ENCODE measurements around the gene MED27. TPM values are rescaled to one million over a fixed set of nuclear protein-coding genes. Genes with fewer than 3 reads are reported as not detected.
"Not testable (repeated sequence)": the region's sequence is repeated elsewhere in the genome, so short reads cannot be mapped to it uniquely, and the experiment has no call there.

MED27 gene
- total RNA-seq, 2 experiments from 2014 or later: 31.3 to 32.9 TPM

DNA sequence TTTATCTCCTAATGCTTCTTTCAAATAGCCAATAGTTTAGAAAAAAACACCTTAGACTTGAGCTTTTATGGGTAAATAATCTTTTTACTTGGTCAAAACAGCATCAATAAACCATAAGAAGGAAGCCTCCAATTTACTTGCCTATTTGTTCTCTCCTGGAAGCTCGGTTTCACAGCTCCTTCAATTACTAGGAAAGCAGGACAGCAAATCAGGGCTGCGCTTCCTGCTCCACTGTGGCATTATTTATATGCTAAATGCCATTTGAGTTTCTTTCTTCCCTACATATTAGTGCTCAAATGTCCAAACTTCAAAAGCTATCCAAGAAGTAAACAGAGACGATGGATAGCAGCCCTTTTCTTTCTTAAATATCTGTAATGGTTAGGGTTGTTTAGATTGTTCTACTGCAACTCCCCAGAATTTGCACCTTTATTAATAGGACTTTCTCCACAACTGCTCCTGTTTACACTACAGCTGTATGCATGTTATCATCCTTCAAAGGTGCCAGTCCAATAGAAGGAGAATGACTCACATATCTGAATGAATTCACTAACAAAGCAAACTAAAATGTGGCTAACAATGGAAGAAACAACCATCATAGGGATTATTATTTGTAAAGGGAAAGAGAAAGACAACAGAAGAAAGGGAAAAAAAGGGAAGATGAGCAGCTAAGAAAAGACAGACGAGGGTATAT lies 58.7 kb downstream of the MED27 start:
- H3K27ac Mint-ChIP-seq: no peak overlapping the region
- H3K27me3 Mint-ChIP-seq: no peaks in the 10 kb centered on the region
- H3K4me3 Mint-ChIP-seq: no peak overlapping the region
- no peak for DNase-seq
- no peaks in the 10 kb centered on the region for H3K9me3 Mint-ChIP-seq
- peaks cover 15% of the 10 kb centered on the region for H3K4me1 Mint-ChIP-seq
- peaks cover 3% of the 10 kb centered on the region for H3K36me3 Mint-ChIP-seq

GRCh38 chr9:132020272-132020671 lies 59.4 kb downstream of the MED27 start:
- no peak for DNase-seq
- no peaks in the 10 kb centered on the region for H3K27me3 Mint-ChIP-seq
- no peak overlapping the region for H3K4me3 Mint-ChIP-seq
- no peaks in the 10 kb centered on the region for H3K36me3 Mint-ChIP-seq
- H3K9me3 Mint-ChIP-seq: no peaks in the 10 kb centered on the region
- no peak overlapping the region for H3K27ac Mint-ChIP-seq
- peaks cover 9% of the 10 kb centered on the region for H3K4me1 Mint-ChIP-seq

DNA sequence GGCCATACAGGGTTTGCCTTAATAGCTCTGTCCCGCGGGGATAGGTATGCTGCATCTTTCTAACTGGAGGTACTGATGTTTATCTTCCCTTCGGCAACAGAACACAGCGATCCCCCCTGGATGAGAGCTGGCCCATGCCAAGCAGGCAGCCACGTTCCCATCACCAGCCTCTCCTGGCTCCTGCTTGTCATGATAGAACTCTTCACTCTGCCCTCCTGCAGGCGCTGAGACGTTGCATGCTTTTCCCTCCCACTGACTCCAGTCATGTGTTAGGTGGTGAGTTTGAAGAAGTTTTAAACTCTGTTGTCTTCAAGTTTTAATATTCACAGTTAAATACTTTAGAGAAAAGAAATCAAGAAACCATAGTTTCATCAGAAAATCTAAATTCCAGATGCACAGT lies 60.0 kb downstream of the MED27 start:
- H3K36me3 Mint-ChIP-seq: no peaks in the 10 kb centered on the region
- no peak overlapping the region for H3K4me3 Mint-ChIP-seq
- no peak for DNase-seq
- peaks cover 9% of the 10 kb centered on the region for H3K4me1 Mint-ChIP-seq
- H3K27me3 Mint-ChIP-seq: no peaks in the 10 kb centered on the region
- no peak overlapping the region for H3K27ac Mint-ChIP-seq
- H3K9me3 Mint-ChIP-seq: no peaks in the 10 kb centered on the region

- Mint-ChIP-seq H3K27me3 (no peaks in the 10 kb centered on the region), H3K4me1 (peaks cover 7% of the 10 kb centered on the region), H3K36me3 (no peaks in the 10 kb centered on the region), H3K27ac (no peak overlapping the region), H3K4me3 (no peak overlapping the region), H3K9me3 (no peaks in the 10 kb centered on the region)
- no peak for DNase-seq
These were observed 60.7 kb downstream of the MED27 start for GRCh38 chr9:132018957-132019405.

- peaks cover 7% of the 10 kb centered on the region for H3K4me1 Mint-ChIP-seq
- H3K27me3 Mint-ChIP-seq: no peaks in the 10 kb centered on the region
- no peak overlapping the region for H3K27ac Mint-ChIP-seq
- no peaks in the 10 kb centered on the region for H3K9me3 Mint-ChIP-seq
- H3K4me3 Mint-ChIP-seq: no peak overlapping the region
- H3K36me3 Mint-ChIP-seq: peaks cover 8% of the 10 kb centered on the region
- no peak for DNase-seq
These were observed 63.2 kb downstream of the MED27 start for GRCh38 chr9:132016456-132016855.

DNA sequence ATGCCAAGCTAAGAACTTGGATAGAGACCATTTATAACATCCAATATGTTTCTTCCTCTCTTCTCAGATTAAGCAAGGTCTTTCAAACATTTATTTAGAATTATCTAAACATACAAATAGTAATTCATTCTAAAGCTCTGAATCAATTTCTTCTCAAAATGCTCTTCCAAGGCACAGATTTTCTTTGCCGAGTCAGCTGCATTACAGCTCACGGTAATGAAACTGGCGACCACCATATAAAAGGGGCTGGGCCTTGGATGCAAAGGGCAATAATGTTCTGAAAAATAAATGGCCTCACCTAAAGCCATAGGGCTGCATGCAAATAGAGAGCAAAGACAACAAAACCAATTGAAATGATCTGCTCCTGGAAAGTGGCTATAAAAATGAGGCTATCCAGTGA lies 63.8 kb downstream of the MED27 start:
- H3K36me3 Mint-ChIP-seq: peaks cover 11% of the 10 kb centered on the region
- H3K27me3 Mint-ChIP-seq: no peaks in the 10 kb centered on the region
- DNase-seq: no peak
- peaks cover 2% of the 10 kb centered on the region for H3K4me1 Mint-ChIP-seq
- no peaks in the 10 kb centered on the region for H3K9me3 Mint-ChIP-seq
- H3K4me3 Mint-ChIP-seq: no peak overlapping the region
- H3K27ac Mint-ChIP-seq: no peak overlapping the region

GRCh38 chr9:132014218-132014805 lies 65.4 kb downstream of the MED27 start:
- no peak overlapping the region for H3K27ac Mint-ChIP-seq
- no peak for DNase-seq
- H3K9me3 Mint-ChIP-seq: no peaks in the 10 kb centered on the region
- H3K36me3 Mint-ChIP-seq: peaks cover 18% of the 10 kb centered on the region
- no peak overlapping the region for H3K4me3 Mint-ChIP-seq
- no peaks in the 10 kb centered on the region for H3K27me3 Mint-ChIP-seq
- no peaks in the 10 kb centered on the region for H3K4me1 Mint-ChIP-seq

- Mint-ChIP-seq H3K4me1 (peaks cover 3% of the 10 kb centered on the region), H3K27me3 (no peaks in the 10 kb centered on the region), H3K36me3 (peaks cover 18% of the 10 kb centered on the region), H3K9me3 (no peaks in the 10 kb centered on the region), H3K27ac (no peak overlapping the region), H3K4me3 (no peak overlapping the region)
- DNase-seq: no peak
These were observed 66.8 kb downstream of the MED27 start for GRCh38 chr9:132012704-132013357.

- DNase-seq: no peak
- Mint-ChIP-seq H3K27me3 (no peaks in the 10 kb centered on the region), H3K4me1 (peaks cover 11% of the 10 kb centered on the region), H3K4me3 (no peak overlapping the region), H3K36me3 (peaks cover 21% of the 10 kb centered on the region), H3K9me3 (no peaks in the 10 kb centered on the region), H3K27ac (no peak overlapping the region)
These were observed 67.8 kb downstream of the MED27 start for GRCh38 chr9:132011896-132012295.

GRCh38 chr9:132011309-132011708 lies 68.4 kb downstream of the MED27 start:
- H3K27ac Mint-ChIP-seq: no peak overlapping the region
- H3K9me3 Mint-ChIP-seq: no peaks in the 10 kb centered on the region
- no peaks in the 10 kb centered on the region for H3K27me3 Mint-ChIP-seq

DNA sequence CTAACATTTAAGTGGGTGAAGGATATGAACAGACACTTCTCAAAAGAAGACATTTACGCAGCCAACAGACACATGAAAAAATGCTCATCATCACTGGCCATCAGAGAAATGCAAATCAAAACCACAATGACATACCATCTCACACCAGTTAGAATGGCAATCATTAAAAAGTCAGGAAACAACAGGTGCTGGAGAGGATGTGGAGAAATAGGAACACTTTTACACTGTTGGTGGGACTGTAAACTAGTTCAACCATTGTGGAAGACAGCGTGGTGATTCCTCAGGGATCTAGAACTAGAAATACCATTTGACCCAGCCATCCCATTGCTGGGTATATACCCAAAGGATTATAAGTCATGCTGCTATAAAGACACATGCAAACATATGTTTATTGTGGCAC lies 69.5 kb downstream of the MED27 start:
- not testable (repeated sequence) for H3K4me3 Mint-ChIP-seq
- H3K4me1 Mint-ChIP-seq: peaks cover 23% of the 10 kb centered on the region

More at GRCh38 chr9:132011309-132011708, 68.4 kb downstream of the MED27 start:
- H3K4me1 Mint-ChIP-seq: peaks cover 16% of the 10 kb centered on the region
- DNase-seq: no peak
- peaks cover 27% of the 10 kb centered on the region for H3K36me3 Mint-ChIP-seq
- H3K4me3 Mint-ChIP-seq: no peak overlapping the region

GRCh38 chr9:132008855-132009812 lies 70.5 kb downstream of the MED27 start:
- no peak overlapping the region for H3K27ac Mint-ChIP-seq
- peaks cover 35% of the 10 kb centered on the region for H3K36me3 Mint-ChIP-seq
- H3K4me1 Mint-ChIP-seq: peaks cover 31% of the 10 kb centered on the region
- no peaks in the 10 kb centered on the region for H3K27me3 Mint-ChIP-seq
- H3K4me3 Mint-ChIP-seq: no peak overlapping the region
- no peaks in the 10 kb centered on the region for H3K9me3 Mint-ChIP-seq
- DNase-seq: no peak

More for the DNA sequence above, 69.5 kb downstream of the MED27 start:
- H3K27ac Mint-ChIP-seq, H3K27me3 Mint-ChIP-seq, DNase-seq, H3K9me3 Mint-ChIP-seq: not testable (repeated sequence)
- peaks cover 28% of the 10 kb centered on the region for H3K36me3 Mint-ChIP-seq

DNA sequence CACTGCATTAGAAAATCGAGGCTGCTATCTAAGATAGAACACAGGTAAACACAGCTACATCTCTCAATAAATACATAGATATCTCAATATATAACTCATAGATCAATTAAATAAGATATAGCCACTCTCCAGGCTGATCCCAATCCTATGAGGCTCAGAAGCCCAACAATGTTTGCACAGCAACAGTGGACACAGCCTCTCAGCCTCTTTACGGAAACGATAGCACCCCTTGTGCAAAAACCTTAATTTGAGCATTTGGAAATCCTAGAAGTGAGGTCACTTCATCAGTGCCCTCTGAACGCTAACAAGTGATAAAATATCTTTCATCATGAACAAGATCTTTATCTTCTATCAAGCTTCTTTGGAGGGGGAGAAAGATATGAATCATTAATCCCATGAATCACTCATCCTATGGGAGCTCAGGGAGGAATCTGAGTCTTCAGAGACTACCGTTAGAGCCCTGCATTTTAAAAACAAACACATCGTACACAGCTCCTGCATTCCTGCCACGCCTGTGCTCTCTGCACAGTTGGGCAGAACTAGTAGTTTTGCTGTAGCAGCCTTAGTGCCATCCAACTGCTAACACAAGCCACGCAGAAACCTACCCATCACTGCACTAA lies 71.4 kb downstream of the MED27 start:
- H3K4me1 Mint-ChIP-seq: peaks cover 38% of the 10 kb centered on the region

DNA sequence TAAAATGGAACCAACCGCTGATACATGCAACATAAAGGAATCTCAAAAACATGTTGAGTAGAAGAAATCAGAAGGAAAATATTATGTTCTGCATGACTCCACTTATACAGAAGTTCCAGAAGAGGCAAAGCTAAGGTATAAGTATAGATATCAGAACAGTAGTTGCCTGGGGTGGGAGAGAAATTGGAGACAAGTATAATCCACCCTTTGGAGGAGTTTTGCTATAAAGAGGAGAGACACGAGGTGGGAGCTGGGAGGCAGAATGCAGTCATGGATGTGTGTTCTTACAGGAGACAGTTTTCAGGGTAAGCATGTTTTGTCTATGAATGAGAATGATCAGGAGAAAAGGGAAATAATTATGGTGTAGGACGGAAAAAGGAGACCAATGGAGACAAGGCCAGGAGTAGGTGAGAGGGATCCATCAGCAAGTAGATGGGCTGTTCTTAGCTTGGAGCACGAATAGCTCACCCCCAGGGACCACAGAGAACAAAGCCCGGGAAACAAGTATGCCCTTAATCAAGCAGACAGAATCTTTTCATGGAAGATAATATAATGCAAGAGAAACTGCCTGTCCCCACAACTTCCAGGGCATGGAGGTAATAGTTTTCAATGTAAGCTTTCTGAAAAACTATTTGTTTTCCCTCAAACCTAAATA lies 72.2 kb downstream of the MED27 start:
- no peak overlapping the region for H3K4me3 Mint-ChIP-seq

More for the DNA sequence above, 71.4 kb downstream of the MED27 start:
- DNase-seq: no peak
- Mint-ChIP-seq H3K4me3 (no peak overlapping the region), H3K27ac (no peak overlapping the region), H3K9me3 (no peaks in the 10 kb centered on the region), H3K36me3 (peaks cover 35% of the 10 kb centered on the region), H3K27me3 (no peaks in the 10 kb centered on the region)

More for the DNA sequence above, 72.2 kb downstream of the MED27 start:
- H3K9me3 Mint-ChIP-seq: no peaks in the 10 kb centered on the region
- H3K27ac Mint-ChIP-seq: no peak overlapping the region
- H3K27me3 Mint-ChIP-seq: no peaks in the 10 kb centered on the region
- H3K4me1 Mint-ChIP-seq: peaks cover 46% of the 10 kb centered on the region
- DNase-seq: no peak
- H3K36me3 Mint-ChIP-seq: peaks cover 32% of the 10 kb centered on the region

Measured in activated naive CD8-positive, alpha-beta T cell treated with anti-CD3 and anti-CD28 coated beads for 36 hours (primary cell).